AG04450 (cell line): ENCODE measurements around the gene GNA15. TPM values are rescaled to one million over a fixed set of nuclear protein-coding genes. Genes with fewer than 3 reads are reported as not detected.
A peak's percentile ranks its signal among the peaks of the same experiment; 100 is the strongest.

ENCODE experiments used
- CTCF ChIA-PET: fragments of 300-600, 350-600 bp; formaldehyde crosslinking; extraction: SDS; loops from one replicate; lab custom pipeline; 2022; ENCODE audit warnings: antibody characterized with exemption, inconsistent platforms; lab: Charles Lee
- POLR2A ChIA-PET: fragments of 350-600 bp; formaldehyde crosslinking; extraction: SDS; loops from one replicate; lab custom pipeline; 2021; ENCODE audit warnings: antibody characterized with exemption, inconsistent platforms; lab: Yijun Ruan, JAX
- DNase-seq: peaks from one replicate; pipeline ENCODE4 v3.0.0-alpha.2; 2011; ENCODE audit warnings: low read depth, low spot score
- H3K27ac ChIP-seq: one replicate; pipeline ENCODE4 v1.5.1; 2012; ENCODE audit warnings: low read depth, low read length, control low read depth
- H3K27me3 ChIP-seq: one replicate; pipeline ENCODE4 v1.6.0; 2012; ENCODE audit warnings: low read length; ENCODE audit not compliant: control insufficient read depth, insufficient read depth
- H3K4me3 ChIP-seq: 2 replicates; pipeline ENCODE4 v1.5.1; 2011; ENCODE audit warnings: mild to moderate bottlenecking, low read depth, low read length, control low read depth
- H3K9me3 ChIP-seq: 2 replicates; pipeline ENCODE4 v1.5.1; 2012; ENCODE audit warnings: low read length; ENCODE audit not compliant: control insufficient read depth, insufficient read depth
- polyA plus RNA-seq: library from polyadenylated mRNA; depleted of rRNA; stranded (reverse); fragments of >200 nt; gene quantifications from 2 replicates; pipeline ENCODE4 v1.2.3, GENCODE V29; 2011
- TF ChIP-seq, protein P1 (sequence below): IDR thresholded peaks from 2 replicates; pipeline ENCODE4 v1.5.1; 2011; ENCODE audit warnings: low read depth, low read length, control low read depth, inconsistent platforms

Gene GNA15
- polyA plus RNA-seq, 1 experiment, result not detected

DNA sequence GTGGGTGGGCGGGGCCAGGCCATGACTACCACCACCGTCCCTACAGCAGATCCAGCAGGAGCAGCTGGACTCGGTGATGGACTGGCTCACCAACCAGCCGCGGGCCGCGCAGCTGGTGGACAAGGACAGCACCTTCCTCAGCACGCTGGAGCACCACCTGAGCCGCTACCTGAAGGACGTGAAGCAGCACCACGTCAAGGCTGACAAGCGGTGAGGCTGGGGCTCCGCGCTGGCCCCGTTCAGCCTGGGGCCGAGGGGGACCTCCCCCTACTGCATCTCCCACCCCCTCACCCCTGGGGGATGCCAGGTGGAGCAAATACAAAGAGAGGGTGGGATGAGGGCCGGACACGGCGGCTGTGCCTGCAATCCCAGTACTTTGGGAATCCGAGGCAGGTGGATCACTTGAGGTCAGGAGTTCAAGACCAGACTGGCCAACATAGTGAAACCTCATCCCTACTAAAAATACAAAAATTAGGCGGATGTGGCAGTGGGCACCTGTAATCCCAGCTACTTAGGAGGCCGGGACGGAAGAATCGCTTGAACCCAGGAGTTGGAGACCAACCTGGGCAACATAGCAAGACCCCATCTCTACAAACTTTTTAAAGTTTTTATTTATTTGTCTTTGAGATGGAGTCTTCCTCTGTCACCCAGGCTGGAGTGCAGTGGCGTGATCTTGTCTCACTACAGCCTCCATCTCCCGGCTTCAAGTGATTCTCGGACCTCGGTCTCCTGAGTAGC, 70.6 kb downstream of the GNA15 start:
- no peak overlapping the region for H3K27ac ChIP-seq
- H3K27me3 ChIP-seq, result no peaks in the 10 kb centered on the region
- DNase-seq, result no peak
- no peak overlapping the region for H3K4me3 ChIP-seq
- POLR2A ChIA-PET, result no interaction called here
- TF ChIP-seq, protein P1, sequence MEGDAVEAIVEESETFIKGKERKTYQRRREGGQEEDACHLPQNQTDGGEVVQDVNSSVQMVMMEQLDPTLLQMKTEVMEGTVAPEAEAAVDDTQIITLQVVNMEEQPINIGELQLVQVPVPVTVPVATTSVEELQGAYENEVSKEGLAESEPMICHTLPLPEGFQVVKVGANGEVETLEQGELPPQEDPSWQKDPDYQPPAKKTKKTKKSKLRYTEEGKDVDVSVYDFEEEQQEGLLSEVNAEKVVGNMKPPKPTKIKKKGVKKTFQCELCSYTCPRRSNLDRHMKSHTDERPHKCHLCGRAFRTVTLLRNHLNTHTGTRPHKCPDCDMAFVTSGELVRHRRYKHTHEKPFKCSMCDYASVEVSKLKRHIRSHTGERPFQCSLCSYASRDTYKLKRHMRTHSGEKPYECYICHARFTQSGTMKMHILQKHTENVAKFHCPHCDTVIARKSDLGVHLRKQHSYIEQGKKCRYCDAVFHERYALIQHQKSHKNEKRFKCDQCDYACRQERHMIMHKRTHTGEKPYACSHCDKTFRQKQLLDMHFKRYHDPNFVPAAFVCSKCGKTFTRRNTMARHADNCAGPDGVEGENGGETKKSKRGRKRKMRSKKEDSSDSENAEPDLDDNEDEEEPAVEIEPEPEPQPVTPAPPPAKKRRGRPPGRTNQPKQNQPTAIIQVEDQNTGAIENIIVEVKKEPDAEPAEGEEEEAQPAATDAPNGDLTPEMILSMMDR, result no peak
- CTCF ChIA-PET, result interaction anchor here (2.0 kb wide), 1 partner anchor 17 kb away, joined by 5 read pairs; no protein-coding TSS in a partner anchor
- no peaks in the 10 kb centered on the region; the same call in 1 of the 2 replicates for H3K9me3 ChIP-seq

- no peak for DNase-seq
- POLR2A ChIA-PET, result no interaction called here
- TF ChIP-seq, protein P1, result no peak
- Histone ChIP-seq H3K4me3 (no peak overlapping the region), H3K27ac (no peak overlapping the region), H3K27me3 (no peaks in the 10 kb centered on the region), H3K9me3 (no peaks in the 10 kb centered on the region; the same call in 1 of the 2 replicates)
- CTCF ChIA-PET, result interaction anchor here (2.0 kb wide), 1 partner anchor 16 kb away, joined by 5 read pairs; no protein-coding TSS in a partner anchor
These were observed 71.8 kb downstream of the GNA15 start for GRCh38 chr19:3207461-3208242.

- H3K9me3 ChIP-seq, result no peaks in the 10 kb centered on the region; the same call in 1 of the 2 replicates
- ChIA-PET POLR2A (no interaction called here), CTCF (interaction anchor here (0.6 to 2.0 kb wide), 3 partner anchors 15 to 264 kb away, joined by 4 to 11 read pairs (median 5); no protein-coding TSS in a partner anchor)
- no peak overlapping the region for H3K4me3 ChIP-seq
- no peaks in the 10 kb centered on the region for H3K27me3 ChIP-seq
- DNase-seq, result no peak
- TF ChIP-seq, protein P1, result no peak
- no peak overlapping the region for H3K27ac ChIP-seq
These were observed 72.7 kb downstream of the GNA15 start for GRCh38 chr19:3208317-3209207.

DNA sequence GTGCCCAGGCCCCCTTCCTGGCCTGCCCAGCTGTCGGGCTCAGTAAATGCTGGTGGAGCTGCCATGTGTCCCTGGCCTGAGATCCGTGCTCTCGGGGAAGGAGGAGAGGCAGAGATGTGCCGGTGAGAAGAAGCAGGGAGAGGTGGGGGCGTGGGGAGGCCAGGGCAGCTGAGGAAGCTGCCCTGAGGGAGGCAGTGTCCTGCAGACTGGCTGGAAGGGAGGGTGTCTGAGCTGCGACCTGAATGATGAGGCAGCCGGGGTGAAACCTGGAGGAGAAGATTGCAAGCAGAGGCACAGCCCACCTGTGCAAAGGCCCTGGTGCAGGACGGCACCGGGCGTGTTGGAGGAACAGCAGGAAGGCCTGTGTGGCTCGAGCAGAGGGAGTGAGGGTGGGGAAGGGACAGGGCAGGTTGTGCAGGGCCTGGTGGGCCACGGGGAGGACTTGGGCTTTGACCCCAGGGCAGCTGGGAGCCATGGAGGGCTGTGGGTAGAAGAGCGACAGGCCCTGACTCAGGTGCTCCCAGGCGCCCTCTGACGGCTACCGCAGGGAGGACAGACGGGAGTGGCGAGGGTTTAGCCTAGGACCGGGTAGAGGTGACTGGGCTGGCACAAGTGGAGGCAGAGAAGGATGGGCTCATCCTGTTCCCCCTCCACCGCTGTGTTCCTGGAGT, 74.6 kb downstream of the GNA15 start:
- H3K27me3 ChIP-seq, result no peaks in the 10 kb centered on the region
- H3K9me3 ChIP-seq, result no peaks in the 10 kb centered on the region; the same call in 1 of the 2 replicates
- no peak overlapping the region for H3K4me3 ChIP-seq
- CTCF ChIA-PET, result interaction anchor here (0.6 to 1.2 kb wide), 3 partner anchors 248 to 286 kb away, joined by 3 to 10 read pairs (median 4); no protein-coding TSS in a partner anchor
- TF ChIP-seq, protein P1, result peak; percentile 70
- no peak overlapping the region for H3K27ac ChIP-seq
- DNase-seq, result no peak
- POLR2A ChIA-PET, result interaction anchor here (1.0 kb wide), 1 partner anchor 260 kb away, joined by 3 read pairs; no protein-coding TSS in a partner anchor
